Keratinocyte (primary cell): Measurements from ENCODE around the gene RHPN2. TPM values are rescaled to one million over a fixed set of nuclear protein-coding genes. Genes with fewer than 3 reads are reported as not detected.

Experiments used
- DNase-seq: peaks from one replicate; pipeline ENCODE4 v3.0.0-alpha.2; 2011; ENCODE audit warnings: low read depth, missing footprints, low spot score
- FAIRE-seq: peaks from 2 replicates; lab custom pipeline; 2011; peaks lifted over from hg19 to GRCh38; lab: Jason Lieb, UNC
- H2AFZ ChIP-seq: 2 replicates; pipeline ENCODE4 v1.6.0; 2012; ENCODE audit warnings: low read length, control low read depth, inconsistent platforms; ENCODE audit not compliant: control insufficient read depth
- H3K27ac ChIP-seq: 2 replicates; pipeline ENCODE4 v1.5.1; 2011; ENCODE audit warnings: low read length; ENCODE audit not compliant: control insufficient read depth, insufficient read depth
- H3K27me3 ChIP-seq: 3 replicates; pipeline ENCODE4 v1.6.0; 2011; ENCODE audit warnings: low read length; ENCODE audit not compliant: control insufficient read depth, insufficient read depth; ENCODE audit errors: extremely low read depth
- H3K36me3 ChIP-seq, 2 experiments: 2 replicates in 1 of 2; 3 replicates in 1 of 2; pipeline ENCODE4 v1.5.1; 2011; ENCODE audit warnings: low read length in 2 of 2, mild to moderate bottlenecking in 1 of 2; ENCODE audit not compliant: control insufficient read depth in 2 of 2, insufficient read depth in 2 of 2; ENCODE audit errors: extremely low read depth in 1 of 2
- H3K4me1 ChIP-seq: 3 replicates; pipeline ENCODE4 v1.5.1; 2011; ENCODE audit warnings: low read length; ENCODE audit not compliant: control insufficient read depth, insufficient read depth; ENCODE audit errors: extremely low read depth
- H3K4me2 ChIP-seq: 3 replicates; pipeline ENCODE4 v1.6.0; 2011; ENCODE audit warnings: low read depth, low read length; ENCODE audit not compliant: control insufficient read depth, insufficient read depth; ENCODE audit errors: extremely low read depth
- H3K4me3 ChIP-seq, 3 experiments: fragments of 200-600 bp in 1 of 3; sonication (generic) in 1 of 3; 2 replicates in 2 of 3; 3 replicates in 1 of 3; pipeline ENCODE4 v1.5.1; 2011 to 2016; ENCODE audit warnings: low read length in 3 of 3, mild to moderate bottlenecking in 3 of 3, control low read depth in 2 of 3, inconsistent platforms in 1 of 3, low read depth in 1 of 3, mixed read lengths in 1 of 3, mixed run types in 1 of 3, moderate library complexity in 1 of 3; ENCODE audit not compliant: control insufficient read depth in 2 of 3, insufficient read depth in 2 of 3; ENCODE audit errors: extremely low read depth in 1 of 3
- H3K79me2 ChIP-seq: 2 replicates; pipeline ENCODE4 v1.6.0; 2012; ENCODE audit warnings: low read length; ENCODE audit not compliant: control insufficient read depth, insufficient read depth
- H3K9ac ChIP-seq: 3 replicates; pipeline ENCODE4 v1.6.0; 2011; ENCODE audit warnings: low read length; ENCODE audit not compliant: control insufficient read depth, insufficient read depth; ENCODE audit errors: extremely low read depth
- H3K9me1 ChIP-seq: 3 replicates; pipeline ENCODE4 v1.6.0; 2011; ENCODE audit warnings: low read length; ENCODE audit not compliant: control insufficient read depth, insufficient read depth; ENCODE audit errors: extremely low read depth
- H3K9me3 ChIP-seq: 2 replicates; pipeline ENCODE4 v1.5.1; 2012; ENCODE audit warnings: low read depth, low read length; ENCODE audit not compliant: control insufficient read depth
- H4K20me1 ChIP-seq: 3 replicates; pipeline ENCODE4 v1.6.0; 2011; ENCODE audit warnings: low read length; ENCODE audit not compliant: control insufficient read depth, insufficient read depth; ENCODE audit errors: extremely low read depth
- EZH2 ChIP-seq: IDR thresholded peaks from one replicate; pipeline ENCODE4 v1.6.1; 2012; ENCODE audit warnings: inconsistent platforms, mild to moderate bottlenecking, low read length, moderate library complexity
- dilution Hi-C: fragments of 300-500 bp; cut with MboI; formaldehyde crosslinking; loops from one replicate; pipeline ENCODE4 v1.7.0; 2020; ENCODE audit warnings: low sequenced_read_pairs; ENCODE audit not compliant: extremely low pct_ligation_motif_present
- polyA plus RNA-seq, 5 experiments: library from polyadenylated mRNA; depleted of rRNA in 3 of 5; stranded (reverse) in 3 of 5; stranded (forward) in 1 of 5; unstranded in 1 of 5; fragments of >200 nt; gene quantifications; 1 replicate in 1 of 5; 2 replicates in 3 of 5; 3 replicates in 1 of 5; pipeline versions ENCODE4 v1.2.1 to v1.2.3, GENCODE V29; 2011 to 2012; ENCODE audit warnings: missing spikeins in 2 of 5, low read depth in 1 of 5, low replicate concordance in 1 of 5
- TF ChIP-seq, protein P1 (sequence below), 3 experiments: IDR thresholded peaks in 1 of 3; conservative IDR thresholded peaks in 1 of 3; optimal IDR thresholded peaks in 1 of 3; 2 replicates in 2 of 3; 3 replicates in 1 of 3; pipeline versions ENCODE3 to v1.5.1; 2011; ENCODE audit warnings: low read length in 3 of 3, mild to moderate bottlenecking in 3 of 3, moderate library complexity in 2 of 3, control low read depth in 1 of 3, inconsistent platforms in 1 of 3; ENCODE audit not compliant: insufficient read depth in 2 of 3; ENCODE audit errors: extremely low read depth in 1 of 3

The RHPN2 gene
- polyA plus RNA-seq, 1 donor (not counting 4 experiments of a cell fraction or from before 2014, with no cell fraction given), result 6.6 TPM

DNA sequence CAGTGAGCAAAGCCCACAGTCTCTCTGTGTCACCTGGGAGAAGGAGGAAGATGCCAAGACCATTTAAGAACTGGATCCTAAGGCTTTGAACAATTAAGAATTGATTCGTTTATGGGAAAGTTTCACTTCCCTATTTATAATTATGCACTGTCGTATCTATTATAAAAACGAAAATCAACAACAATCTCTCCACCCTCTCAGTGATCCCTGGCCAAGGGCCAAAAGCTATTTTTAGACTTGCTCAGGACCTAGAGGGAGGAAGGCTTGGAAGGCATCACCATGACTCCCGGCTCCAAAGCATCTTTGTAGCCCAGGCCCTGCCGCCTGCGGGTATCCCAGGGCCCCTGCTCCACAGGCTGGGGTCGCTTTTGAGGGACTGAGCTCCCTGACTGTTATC lies 1.3 kb downstream of the RHPN2 start:
- Histone ChIP-seq H3K79me2 (peaks cover 14% of the 10 kb centered on the region), H3K4me3 (peak overlapping the region; percentile 38 to 57 (median 55)), H3K36me3 (no peaks in the 10 kb centered on the region), H3K9ac (no peak overlapping the region), H3K9me1 (no peaks in the 10 kb centered on the region), H4K20me1 (peaks cover 5% of the 10 kb centered on the region), H3K4me1 (peaks cover 7% of the 10 kb centered on the region), H3K27me3 (no peaks in the 10 kb centered on the region), H2AFZ (no peak overlapping the region), H3K9me3 (no peaks in the 10 kb centered on the region), H3K4me2 (peak overlapping the region; percentile 73), H3K27ac (no peak overlapping the region)
- TF ChIP-seq, protein P1, sequence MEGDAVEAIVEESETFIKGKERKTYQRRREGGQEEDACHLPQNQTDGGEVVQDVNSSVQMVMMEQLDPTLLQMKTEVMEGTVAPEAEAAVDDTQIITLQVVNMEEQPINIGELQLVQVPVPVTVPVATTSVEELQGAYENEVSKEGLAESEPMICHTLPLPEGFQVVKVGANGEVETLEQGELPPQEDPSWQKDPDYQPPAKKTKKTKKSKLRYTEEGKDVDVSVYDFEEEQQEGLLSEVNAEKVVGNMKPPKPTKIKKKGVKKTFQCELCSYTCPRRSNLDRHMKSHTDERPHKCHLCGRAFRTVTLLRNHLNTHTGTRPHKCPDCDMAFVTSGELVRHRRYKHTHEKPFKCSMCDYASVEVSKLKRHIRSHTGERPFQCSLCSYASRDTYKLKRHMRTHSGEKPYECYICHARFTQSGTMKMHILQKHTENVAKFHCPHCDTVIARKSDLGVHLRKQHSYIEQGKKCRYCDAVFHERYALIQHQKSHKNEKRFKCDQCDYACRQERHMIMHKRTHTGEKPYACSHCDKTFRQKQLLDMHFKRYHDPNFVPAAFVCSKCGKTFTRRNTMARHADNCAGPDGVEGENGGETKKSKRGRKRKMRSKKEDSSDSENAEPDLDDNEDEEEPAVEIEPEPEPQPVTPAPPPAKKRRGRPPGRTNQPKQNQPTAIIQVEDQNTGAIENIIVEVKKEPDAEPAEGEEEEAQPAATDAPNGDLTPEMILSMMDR (optimal IDR thresholded peaks at IDR 0.05 in 1 of 3, IDR thresholded peaks at IDR 0.05 in 1 of 3, conservative IDR thresholded peaks at IDR 0.05 in 1 of 3; ENCODE audit: extremely low read depth in 1 of 3, insufficient read depth in 2 of 3, low read length in 3 of 3), result no peak
- no peak for TF ChIP-seq EZH2
- dilution Hi-C loops, result no loop called here
- FAIRE-seq (no peak), DNase-seq (no peak)

DNA sequence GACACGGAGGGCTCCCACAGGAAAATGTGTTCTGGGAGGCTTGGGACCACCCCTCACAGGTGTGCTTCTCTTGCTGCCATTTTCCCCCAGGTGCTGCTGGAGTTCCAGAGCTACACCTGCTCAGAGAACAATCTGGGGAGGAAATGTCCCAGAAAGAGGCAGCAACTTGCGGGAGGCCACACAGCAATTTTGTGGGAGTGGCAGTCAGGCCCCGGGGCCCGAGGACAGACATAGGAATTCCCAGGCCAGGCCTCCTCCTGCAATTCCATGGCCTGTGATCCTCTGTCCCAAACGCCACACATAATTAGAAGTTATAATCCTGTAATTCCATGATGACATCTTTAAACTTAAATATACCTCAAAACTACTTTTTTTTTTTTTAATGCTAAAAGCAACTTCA lies 1.8 kb downstream of the RHPN2 start:
- Histone ChIP-seq H3K4me3 (peak overlapping the region in 1 of 3 experiments; percentile 38), H3K27me3 (no peaks in the 10 kb centered on the region), H3K4me2 (peak overlapping the region; percentile 73), H3K9me3 (no peaks in the 10 kb centered on the region), H3K4me1 (peaks cover 7% of the 10 kb centered on the region), H3K9me1 (no peaks in the 10 kb centered on the region), H3K9ac (no peak overlapping the region), H4K20me1 (peaks cover 5% of the 10 kb centered on the region), H3K36me3 (no peaks in the 10 kb centered on the region), H3K27ac (no peak overlapping the region), H2AFZ (no peak overlapping the region), H3K79me2 (peaks cover 14% of the 10 kb centered on the region)
- no peak for TF ChIP-seq EZH2
- TF ChIP-seq, protein P1 (optimal IDR thresholded peaks at IDR 0.05 in 1 of 3, IDR thresholded peaks at IDR 0.05 in 1 of 3, conservative IDR thresholded peaks at IDR 0.05 in 1 of 3; ENCODE audit: extremely low read depth in 1 of 3, insufficient read depth in 2 of 3, low read length in 3 of 3), result no peak
- DNase-seq, result no peak
- dilution Hi-C loops, result no loop called here
- no peak for FAIRE-seq
